A549 treated with Hydrocortisone at 1 μM for 4 hours (cell line): Measurements from ENCODE around the gene CCR6. TPM values are rescaled to one million over a fixed set of nuclear protein-coding genes. Genes with fewer than 3 reads are reported as not detected.

ENCODE experiments used
- total RNA-seq: library from RNA; stranded (reverse); fragments of 200-300 nt; extraction: Qiagen RNA extraction; gene quantifications from 5 replicates; pipeline ENCODE4 v1.2.3, GENCODE V29; 2022

The CCR6 gene
- 0.09 TPM in 1 of 5 replicates, not detected in the others for total RNA-seq

GRCh38 chr6:167122827-167123657 is at the start of gene CCR6:
CCR6 (plus strand) TSS chr6:167123096; CDS start chr6:167136135, 13,039 bp downstream.

GRCh38 chr6:167157863-167158262 is 35.0 kb downstream of the CCR6 start, which contains the start of gene GPR31:
GPR31 (minus strand) TSS chr6:167157980; CDS start chr6:167157831, 149 bp downstream.

Other genes starting within 250 kb of the CCR6 start
- 12.9 to 17.0 TPM (median 16.6 TPM) in 5 replicates for gene RNASET2, start 166.5 kb upstream of the CCR6 start, total RNA-seq
- gene CEP43, start 123.7 kb upstream of the CCR6 start, total RNA-seq, result 8.8 to 9.9 TPM (median 9.2 TPM) in 5 replicates
- gene GPR31, start 34.9 kb downstream of the CCR6 start, total RNA-seq, result not detected in 5 replicates
- not detected in 5 replicates for gene UNC93A, start 168.2 kb downstream of the CCR6 start, total RNA-seq
- gene TTLL2, start 202.0 kb downstream of the CCR6 start, total RNA-seq, result not detected in 5 replicates